ENCODE measurements around the gene LRBA. TPM values are rescaled to one million over a fixed set of nuclear protein-coding genes. Genes with fewer than 3 reads are reported as not detected.

The LRBA gene
- polyA plus RNA-seq, 1 experiment, result 23.4 TPM

- CTCF ChIA-PET, result interaction anchor here (0.6 kb wide), 1 partner anchor 110 kb away, joined by 3 read pairs; no protein-coding TSS in a partner anchor
Measured at GRCh38 chr4:150411520-150411919, 603.6 kb downstream of the LRBA start.

DNA sequence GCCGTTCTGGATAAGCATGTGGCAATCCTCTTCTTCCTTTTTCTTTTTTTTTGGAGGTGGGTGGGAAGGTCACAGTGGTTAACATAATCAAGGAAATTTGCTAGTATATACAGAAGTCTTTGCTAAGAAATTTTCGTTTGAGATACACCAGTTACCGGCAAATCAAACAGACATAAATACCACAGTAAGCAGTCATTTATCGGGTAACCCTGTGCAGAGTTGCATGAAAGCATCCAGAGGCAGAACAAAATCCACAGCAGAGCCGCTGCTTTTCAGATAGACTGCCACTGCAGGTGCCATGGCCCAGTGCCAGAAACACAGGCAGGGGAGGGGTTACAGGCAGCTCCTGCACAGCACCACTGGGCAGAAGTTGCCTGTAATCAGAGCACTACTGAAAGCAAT, 612.2 kb downstream of the LRBA start:
- ChIA-PET CTCF (no interaction called here), POLR2A (no interaction called here)
- DNase-seq (ENCODE audit: low read depth, low spot score), result no peak
- Histone ChIP-seq H3K27ac (ENCODE audit: low read depth, low read length) (no peak overlapping the region), H3K27me3 (ENCODE audit: control insufficient read depth, insufficient read depth, low read length) (no peaks in the 10 kb centered on the region), H3K9me3 (ENCODE audit: control insufficient read depth, insufficient read depth, low read length) (no peaks in the 10 kb centered on the region), H3K4me3 (ENCODE audit: low read depth, low read length) (no peak overlapping the region)
- TF ChIP-seq, protein P1, sequence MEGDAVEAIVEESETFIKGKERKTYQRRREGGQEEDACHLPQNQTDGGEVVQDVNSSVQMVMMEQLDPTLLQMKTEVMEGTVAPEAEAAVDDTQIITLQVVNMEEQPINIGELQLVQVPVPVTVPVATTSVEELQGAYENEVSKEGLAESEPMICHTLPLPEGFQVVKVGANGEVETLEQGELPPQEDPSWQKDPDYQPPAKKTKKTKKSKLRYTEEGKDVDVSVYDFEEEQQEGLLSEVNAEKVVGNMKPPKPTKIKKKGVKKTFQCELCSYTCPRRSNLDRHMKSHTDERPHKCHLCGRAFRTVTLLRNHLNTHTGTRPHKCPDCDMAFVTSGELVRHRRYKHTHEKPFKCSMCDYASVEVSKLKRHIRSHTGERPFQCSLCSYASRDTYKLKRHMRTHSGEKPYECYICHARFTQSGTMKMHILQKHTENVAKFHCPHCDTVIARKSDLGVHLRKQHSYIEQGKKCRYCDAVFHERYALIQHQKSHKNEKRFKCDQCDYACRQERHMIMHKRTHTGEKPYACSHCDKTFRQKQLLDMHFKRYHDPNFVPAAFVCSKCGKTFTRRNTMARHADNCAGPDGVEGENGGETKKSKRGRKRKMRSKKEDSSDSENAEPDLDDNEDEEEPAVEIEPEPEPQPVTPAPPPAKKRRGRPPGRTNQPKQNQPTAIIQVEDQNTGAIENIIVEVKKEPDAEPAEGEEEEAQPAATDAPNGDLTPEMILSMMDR (IDR thresholded peaks at IDR 0.05; ENCODE audit: low read depth, low read length), result no peak

More at GRCh38 chr4:150411520-150411919, 603.6 kb downstream of the LRBA start:
- Histone ChIP-seq H3K9me3 (ENCODE audit: control insufficient read depth, insufficient read depth, low read length) (no peaks in the 10 kb centered on the region), H3K4me3 (ENCODE audit: low read depth, low read length) (no peak overlapping the region), H3K27me3 (ENCODE audit: control insufficient read depth, insufficient read depth, low read length) (no peaks in the 10 kb centered on the region), H3K27ac (ENCODE audit: low read depth, low read length) (no peak overlapping the region)
- TF ChIP-seq, protein P1 (IDR thresholded peaks at IDR 0.05; ENCODE audit: low read depth, low read length), result no peak
- DNase-seq (ENCODE audit: low read depth, low spot score), result no peak
- POLR2A ChIA-PET, result no interaction called here

DNA sequence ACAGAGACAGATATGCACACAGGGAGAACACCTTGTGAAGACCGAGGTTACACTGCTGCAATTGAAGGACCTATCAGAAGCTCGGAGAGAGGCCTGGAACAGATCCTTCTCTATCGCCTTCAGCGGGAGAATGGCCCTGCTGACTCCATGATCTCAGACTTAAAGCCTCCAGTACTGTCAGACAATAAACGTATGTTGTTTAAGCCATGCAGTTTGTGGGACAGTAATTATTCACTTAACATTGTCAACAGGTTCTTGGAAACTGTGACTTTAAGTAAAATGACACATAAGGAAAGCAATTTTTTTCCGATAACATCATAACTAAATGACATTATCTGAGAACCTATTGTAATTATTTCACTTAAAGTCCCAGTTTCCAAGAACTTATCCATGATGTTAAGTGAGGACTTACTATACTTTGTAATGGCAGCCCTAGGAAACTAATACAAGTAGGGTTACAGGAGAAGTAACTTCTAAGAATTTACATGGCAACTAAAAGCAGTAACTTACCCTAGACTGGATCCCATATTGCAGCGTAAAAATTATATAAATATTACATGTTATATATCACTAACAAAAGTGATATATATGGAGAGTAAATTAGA, 613.9 kb downstream of the LRBA start:
- DNase-seq (ENCODE audit: low read depth, low spot score), result no peak
- TF ChIP-seq, protein P1 (IDR thresholded peaks at IDR 0.05; ENCODE audit: low read depth, low read length), result no peak
- H3K9me3 ChIP-seq (ENCODE audit: control insufficient read depth, insufficient read depth, low read length), result no peaks in the 10 kb centered on the region
- ChIA-PET CTCF (no interaction called here), POLR2A (no interaction called here)
- no peaks in the 10 kb centered on the region for H3K27me3 ChIP-seq (ENCODE audit: control insufficient read depth, insufficient read depth, low read length)
- H3K27ac ChIP-seq (ENCODE audit: low read depth, low read length), result no peak overlapping the region
- H3K4me3 ChIP-seq (ENCODE audit: low read depth, low read length), result no peak overlapping the region

DNA sequence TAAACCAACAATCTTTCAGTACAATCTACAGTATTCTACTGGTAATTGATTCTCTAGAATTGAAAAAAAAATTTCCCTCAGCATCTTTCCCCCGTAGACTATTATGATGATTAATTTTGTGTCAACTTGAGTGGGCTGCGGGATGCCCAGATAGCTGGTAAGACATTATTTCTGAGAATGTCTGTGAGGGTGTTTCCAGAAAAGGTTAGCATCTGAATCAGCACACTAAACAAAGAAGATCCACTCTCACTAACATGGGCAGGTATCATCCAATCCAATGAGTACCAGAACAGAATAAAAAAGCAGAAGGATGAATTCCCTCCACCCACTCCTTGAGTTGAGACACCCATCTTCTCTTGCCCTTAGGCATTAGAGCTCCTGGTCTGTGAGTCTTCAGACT, 619.2 kb downstream of the LRBA start:
- POLR2A ChIA-PET, result no interaction called here
- H3K9me3 ChIP-seq (ENCODE audit: control insufficient read depth, insufficient read depth, low read length), result no peaks in the 10 kb centered on the region
- no peak overlapping the region for H3K4me3 ChIP-seq (ENCODE audit: low read depth, low read length)
- H3K27ac ChIP-seq (ENCODE audit: low read depth, low read length), result no peak overlapping the region
- DNase-seq (ENCODE audit: low read depth, low spot score), result no peak
- CTCF ChIA-PET, result interaction anchor here (0.7 kb wide), 1 partner anchor 471 kb away, joined by 3 read pairs; no protein-coding TSS in a partner anchor
- H3K27me3 ChIP-seq (ENCODE audit: control insufficient read depth, insufficient read depth, low read length), result no peaks in the 10 kb centered on the region
- TF ChIP-seq, protein P1 (IDR thresholded peaks at IDR 0.05; ENCODE audit: low read depth, low read length), result no peak

- no peak overlapping the region for H3K27ac ChIP-seq (ENCODE audit: low read depth, low read length)
- no peak for DNase-seq (ENCODE audit: low read depth, low spot score)
- no peak overlapping the region for H3K4me3 ChIP-seq (ENCODE audit: low read depth, low read length)
- H3K27me3 ChIP-seq (ENCODE audit: control insufficient read depth, insufficient read depth, low read length), result no peaks in the 10 kb centered on the region
- TF ChIP-seq, protein P1 (IDR thresholded peaks at IDR 0.05; ENCODE audit: low read depth, low read length), result no peak
- ChIA-PET POLR2A (no interaction called here), CTCF (no interaction called here)
- H3K9me3 ChIP-seq (ENCODE audit: control insufficient read depth, insufficient read depth, low read length), result no peaks in the 10 kb centered on the region
Measured at GRCh38 chr4:150394046-150394445, 621.0 kb downstream of the LRBA start.

Measured in AG04450 (cell line).